GM15510 (cell line): ENCODE results near the gene NUDT12.

Source experiments
- POLR2A ChIP-seq: IDR thresholded peaks from 3 replicates; pipeline ENCODE4 v1.6.1; 2011; ENCODE audit warnings: borderline replicate concordance; ENCODE audit not compliant: insufficient read length; ENCODE audit errors: extremely low read depth

NUDT12 gene

DNA sequence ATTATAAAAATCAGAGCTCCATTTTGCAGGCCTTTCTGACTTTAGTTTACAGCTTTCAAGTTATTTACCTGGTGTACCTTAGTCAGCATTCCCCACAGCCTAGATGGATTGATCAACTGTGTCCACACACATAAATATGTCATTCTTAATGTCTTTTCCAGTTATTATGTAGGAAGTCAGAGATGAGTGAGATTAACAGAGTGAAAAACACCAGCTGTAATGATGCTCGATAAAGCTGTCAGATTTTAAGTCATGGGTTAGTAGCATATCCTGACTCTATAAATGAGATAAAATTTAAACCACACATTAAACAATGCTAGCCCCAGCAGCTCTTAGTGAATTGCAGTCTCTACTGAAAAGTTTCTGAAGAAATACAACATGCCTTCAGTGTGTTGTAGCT lies 48.9 kb downstream of the NUDT12 start:
- TF ChIP-seq POLR2A = no peak

DNA sequence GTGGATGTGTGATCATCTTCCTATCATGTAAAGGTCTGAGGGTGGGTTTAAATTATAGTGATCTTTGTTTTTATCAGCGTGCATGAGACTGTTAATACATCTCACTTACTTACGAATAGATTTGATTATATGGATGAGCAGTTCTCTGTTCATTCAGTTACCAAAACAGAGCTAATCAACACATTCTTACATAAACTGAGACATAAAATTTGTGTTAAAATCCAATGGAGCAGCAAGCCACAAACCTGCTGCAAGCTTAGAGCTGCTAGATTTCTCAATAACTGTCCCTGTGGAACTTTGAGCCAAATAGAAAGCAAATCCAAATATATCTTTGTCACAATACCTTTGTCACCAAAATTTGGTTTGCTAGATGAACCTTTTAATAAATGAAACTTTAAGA lies 50.1 kb downstream of the NUDT12 start:
- TF ChIP-seq POLR2A = no peak

DNA sequence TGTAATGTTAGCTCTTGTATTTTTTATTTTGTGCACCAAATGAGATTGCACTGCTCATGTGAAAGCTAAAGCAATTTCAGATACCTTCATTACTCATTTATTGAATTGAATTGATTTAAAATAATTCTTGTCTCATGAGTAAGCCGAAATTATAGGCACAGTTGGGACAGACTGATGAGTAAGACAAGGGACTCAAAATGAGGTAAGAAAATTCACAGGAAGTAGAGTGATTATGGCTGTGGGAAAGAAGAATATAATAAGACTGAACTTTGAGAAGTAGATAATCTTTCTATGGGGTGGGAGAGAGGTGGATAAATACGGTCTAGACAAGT lies 51.1 kb downstream of the NUDT12 start:
- no peak for TF ChIP-seq POLR2A

DNA sequence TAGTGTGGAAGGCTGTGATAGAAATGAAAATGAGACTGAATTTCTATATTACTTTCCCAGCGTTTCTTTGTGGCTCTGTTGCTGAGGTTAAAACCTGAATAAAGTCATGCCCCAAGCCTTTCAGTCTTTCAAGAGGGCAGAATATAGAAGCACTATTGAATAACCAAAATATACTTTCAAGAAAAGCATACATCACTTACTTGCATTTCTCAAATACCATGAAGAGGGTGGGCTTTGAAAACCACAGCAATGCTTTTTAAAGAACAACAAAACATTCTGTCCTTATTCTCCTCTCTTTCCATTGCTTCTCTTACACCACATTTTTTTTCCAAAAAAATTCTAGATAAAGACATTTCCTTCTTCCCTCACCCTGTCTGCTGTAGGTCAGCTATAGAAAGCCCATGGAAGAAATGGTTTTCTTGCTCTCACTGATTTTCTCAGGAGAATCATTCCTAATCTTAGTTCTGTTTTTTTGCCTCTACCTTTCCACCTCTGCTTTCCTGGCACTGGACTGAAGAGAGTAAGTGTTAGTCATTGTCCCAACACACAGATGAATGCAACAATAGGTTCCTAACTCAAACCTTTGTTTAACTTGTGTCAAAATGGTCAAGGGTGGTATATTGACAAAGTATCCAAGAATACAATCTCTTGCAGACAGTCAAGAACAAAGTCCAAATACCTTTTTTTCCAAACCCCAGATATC lies 51.6 kb downstream of the NUDT12 start:
- TF ChIP-seq POLR2A = no peak

DNA sequence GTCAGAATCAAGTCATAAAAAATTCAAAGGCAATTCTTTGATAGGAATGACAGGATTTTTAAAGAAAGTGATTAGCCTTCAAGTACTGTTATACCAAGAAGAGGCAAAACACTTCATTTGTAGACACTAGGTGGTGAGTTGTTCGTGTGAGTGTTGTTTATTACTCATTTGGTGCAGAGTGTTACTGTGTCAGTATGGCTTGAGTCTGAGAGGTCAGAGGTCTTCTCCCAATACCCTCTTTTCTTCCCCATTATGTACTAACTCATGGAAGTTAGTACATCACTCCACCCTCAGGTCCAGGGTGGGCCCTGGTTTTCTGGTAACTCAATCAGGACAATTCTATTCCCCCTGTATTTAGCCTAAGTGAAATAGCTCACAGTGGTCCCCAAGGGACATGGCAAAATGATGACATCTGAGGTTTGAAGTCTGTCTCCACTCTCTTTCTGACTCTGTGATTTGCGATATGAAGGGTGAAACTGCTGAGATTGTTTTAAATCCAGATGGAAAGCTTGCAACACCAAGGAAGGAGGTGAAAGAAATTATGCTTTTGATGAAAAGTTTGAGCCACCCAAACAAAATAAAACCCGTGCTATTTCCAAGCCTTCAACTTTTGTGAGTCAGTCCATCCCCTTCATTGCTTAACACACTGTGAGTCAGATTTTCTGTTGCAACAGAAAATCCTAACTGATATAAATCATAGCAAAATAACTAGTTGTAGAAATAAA lies 56.8 kb downstream of the NUDT12 start:
- no peak for TF ChIP-seq POLR2A

DNA sequence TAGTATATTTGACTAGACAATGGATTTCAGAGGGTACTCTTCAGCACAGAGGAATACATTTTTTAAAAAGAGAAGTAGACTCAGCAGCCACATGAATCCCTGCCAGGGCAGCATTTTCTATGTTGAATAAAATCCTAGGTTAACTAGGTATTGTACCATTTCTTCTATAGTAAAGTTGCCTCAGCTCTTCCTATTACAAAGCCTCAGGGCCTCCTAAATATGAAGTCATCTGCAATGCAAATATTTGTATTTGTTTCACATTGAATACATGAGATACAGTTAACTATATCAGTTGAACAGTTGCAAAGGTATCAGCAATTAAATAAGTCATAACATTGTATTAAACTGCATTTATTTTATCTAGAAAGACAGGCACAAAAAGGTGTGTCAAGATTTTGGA lies 59.5 kb downstream of the NUDT12 start:
- TF ChIP-seq POLR2A = no peak

DNA sequence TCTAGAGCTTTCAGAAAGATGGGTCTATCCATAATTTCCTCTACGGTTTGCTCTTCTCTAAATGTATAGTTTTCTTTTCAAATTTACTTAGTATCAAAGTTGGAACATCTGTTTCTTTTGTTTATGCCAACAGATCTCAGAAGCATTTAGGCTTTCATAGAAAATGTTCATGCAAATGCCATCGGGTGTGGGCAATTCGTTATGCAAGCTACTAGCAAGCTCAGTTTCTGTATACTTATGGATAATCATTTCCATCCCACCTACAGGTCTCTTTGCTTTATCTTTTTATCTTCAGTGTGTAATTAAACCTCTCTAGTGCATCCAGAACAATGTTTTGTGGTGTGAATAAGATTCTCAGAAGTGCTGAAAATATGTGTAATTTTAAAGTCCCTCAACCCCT lies 59.9 kb downstream of the NUDT12 start:
- TF ChIP-seq POLR2A = no peak
